Central memory CD8-positive, alpha-beta T cell (primary cell): ENCODE results near the gene CCM2L.

ENCODE experiments used
- ATAC-seq: fragments of 150-1000 bp; cut with Tn5 transposase; replicated peaks from 2 replicates; pipeline ENCODE4 v1.10.0; 2022; ENCODE audit warnings: mild to moderate bottlenecking, moderate FRiP score, moderate number of reproducible peaks; ENCODE audit not compliant: poor library complexity, severe bottlenecking; ENCODE audit errors: extremely low read depth
- DNase-seq, 2 donors: peaks; one replicate each; pipeline ENCODE4 v3.0.0; 2021; ENCODE audit warnings: low spot score in 2 of 2
- H3K27ac Mint-ChIP-seq: one replicate; pipeline ENCODE4 v1.8.0; 2022; ENCODE audit warnings: low read depth, mild to moderate bottlenecking, moderate library complexity, mixed read lengths
- H3K27me3 Mint-ChIP-seq: one replicate; pipeline ENCODE4 v1.8.0; 2022; ENCODE audit warnings: mixed read lengths
- H3K36me3 Mint-ChIP-seq: one replicate; pipeline ENCODE4 v1.8.0; 2022; ENCODE audit warnings: mild to moderate bottlenecking, moderate library complexity, mixed read lengths; ENCODE audit not compliant: insufficient read depth
- H3K4me1 Mint-ChIP-seq: one replicate; pipeline ENCODE4 v1.8.0; 2022; ENCODE audit warnings: mixed read lengths
- H3K4me3 Mint-ChIP-seq: one replicate; pipeline ENCODE4 v1.8.0; 2022; ENCODE audit warnings: mild to moderate bottlenecking, moderate library complexity, mixed read lengths
- H3K9me3 Mint-ChIP-seq: one replicate; pipeline ENCODE4 v1.8.0; 2022; ENCODE audit warnings: mixed read lengths

The CCM2L gene

GRCh38 chr20:31979713-31980426 lies 30.4 kb upstream of the CCM2L start:
- DNase-seq, result no peak
- no peak for ATAC-seq
- no peaks in the 10 kb centered on the region for H3K36me3 Mint-ChIP-seq
- H3K27me3 Mint-ChIP-seq, result peaks cover 73% of the 10 kb centered on the region
- no peak overlapping the region for H3K27ac Mint-ChIP-seq
- H3K4me1 Mint-ChIP-seq, result no peaks in the 10 kb centered on the region
- no peak overlapping the region for H3K4me3 Mint-ChIP-seq
- H3K9me3 Mint-ChIP-seq, result no peaks in the 10 kb centered on the region

- H3K4me1 Mint-ChIP-seq, result no peaks in the 10 kb centered on the region
- H3K27ac Mint-ChIP-seq, result no peak overlapping the region
- ATAC-seq, result no peak
- no peak for DNase-seq
- H3K4me3 Mint-ChIP-seq, result no peak overlapping the region
- H3K36me3 Mint-ChIP-seq, result no peaks in the 10 kb centered on the region
- no peaks in the 10 kb centered on the region for H3K9me3 Mint-ChIP-seq
- H3K27me3 Mint-ChIP-seq, result peaks cover 57% of the 10 kb centered on the region
Observed at GRCh38 chr20:31981784-31982183, 28.5 kb upstream of the CCM2L start.

- Mint-ChIP-seq H3K4me3 (no peak overlapping the region), H3K36me3 (no peaks in the 10 kb centered on the region), H3K27me3 (peaks cover 29% of the 10 kb centered on the region), H3K27ac (no peak overlapping the region), H3K9me3 (no peaks in the 10 kb centered on the region), H3K4me1 (no peaks in the 10 kb centered on the region)
- DNase-seq (no peak), ATAC-seq (no peak)
Observed at GRCh38 chr20:31984981-31985471, 25.2 kb upstream of the CCM2L start.

GRCh38 chr20:31987744-31988143 lies 22.5 kb upstream of the CCM2L start:
- no peaks in the 10 kb centered on the region for H3K36me3 Mint-ChIP-seq
- H3K4me3 Mint-ChIP-seq, result no peak overlapping the region
- H3K4me1 Mint-ChIP-seq, result no peaks in the 10 kb centered on the region
- H3K27me3 Mint-ChIP-seq, result peaks cover 19% of the 10 kb centered on the region
- ATAC-seq, result no peak
- DNase-seq, result no peak
- H3K9me3 Mint-ChIP-seq, result no peaks in the 10 kb centered on the region
- no peak overlapping the region for H3K27ac Mint-ChIP-seq

- H3K9me3 Mint-ChIP-seq, result no peaks in the 10 kb centered on the region
- no peak for ATAC-seq
Observed at GRCh38 chr20:31988430-31989015, 21.7 kb upstream of the CCM2L start.

GRCh38 chr20:31989030-31989645 lies 21.1 kb upstream of the CCM2L start:
- Mint-ChIP-seq H3K36me3 (no peaks in the 10 kb centered on the region), H3K27me3 (peaks cover 24% of the 10 kb centered on the region), H3K27ac (peak overlapping the region; percentile 1), H3K4me3 (no peak overlapping the region), H3K9me3 (no peaks in the 10 kb centered on the region), H3K4me1 (no peaks in the 10 kb centered on the region)
- DNase-seq, result no peak
- no peak for ATAC-seq

More at GRCh38 chr20:31988430-31989015, 21.7 kb upstream of the CCM2L start:
- Mint-ChIP-seq H3K4me1 (no peaks in the 10 kb centered on the region), H3K27me3 (peaks cover 19% of the 10 kb centered on the region), H3K4me3 (no peak overlapping the region), H3K36me3 (no peaks in the 10 kb centered on the region), H3K27ac (peak overlapping the region; percentile 1)
- DNase-seq, result no peak

GRCh38 chr20:31990641-31991338 lies 19.4 kb upstream of the CCM2L start:
- no peak overlapping the region for H3K27ac Mint-ChIP-seq
- no peaks in the 10 kb centered on the region for H3K36me3 Mint-ChIP-seq
- no peak overlapping the region for H3K4me3 Mint-ChIP-seq
- no peak for DNase-seq
- no peaks in the 10 kb centered on the region for H3K4me1 Mint-ChIP-seq
- no peak for ATAC-seq
- H3K9me3 Mint-ChIP-seq, result no peaks in the 10 kb centered on the region
- peaks cover 34% of the 10 kb centered on the region for H3K27me3 Mint-ChIP-seq

- H3K36me3 Mint-ChIP-seq, result no peaks in the 10 kb centered on the region
- no peaks in the 10 kb centered on the region for H3K4me1 Mint-ChIP-seq
- no peak overlapping the region for H3K27ac Mint-ChIP-seq
- H3K27me3 Mint-ChIP-seq, result peaks cover 39% of the 10 kb centered on the region
- no peak for DNase-seq
- ATAC-seq, result no peak
- H3K4me3 Mint-ChIP-seq, result no peak overlapping the region
- no peaks in the 10 kb centered on the region for H3K9me3 Mint-ChIP-seq
Observed at GRCh38 chr20:31991339-31991705, 18.9 kb upstream of the CCM2L start.

- ATAC-seq (no peak), DNase-seq (no peak)
- Mint-ChIP-seq H3K9me3 (no peaks in the 10 kb centered on the region), H3K36me3 (no peaks in the 10 kb centered on the region), H3K27ac (no peak overlapping the region), H3K4me1 (no peaks in the 10 kb centered on the region), H3K4me3 (no peak overlapping the region), H3K27me3 (peaks cover 47% of the 10 kb centered on the region)
Observed at GRCh38 chr20:31992086-31992485, 18.2 kb upstream of the CCM2L start.

DNA sequence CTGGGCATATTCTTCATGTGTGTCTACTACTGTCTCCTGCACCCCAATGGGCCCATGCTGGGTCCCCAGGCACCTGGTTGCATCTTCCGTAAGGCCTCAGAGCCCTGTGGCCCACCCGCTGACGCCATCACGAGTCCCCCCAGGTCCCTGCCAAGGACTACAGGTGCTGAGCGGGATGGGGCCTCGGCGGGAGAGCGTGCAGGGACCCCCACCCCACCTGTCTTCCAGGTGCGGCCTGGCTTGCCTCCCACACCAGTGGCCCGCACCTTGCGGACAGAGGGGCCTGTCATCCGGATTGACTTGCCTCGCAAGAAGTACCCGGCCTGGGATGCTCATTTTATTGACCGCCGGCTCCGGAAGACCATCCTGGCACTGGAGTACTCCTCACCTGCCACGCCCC lies 13.2 kb upstream of the CCM2L start:
- Mint-ChIP-seq H3K27me3 (peaks cover 61% of the 10 kb centered on the region), H3K36me3 (no peaks in the 10 kb centered on the region), H3K4me3 (no peak overlapping the region), H3K9me3 (no peaks in the 10 kb centered on the region), H3K4me1 (no peaks in the 10 kb centered on the region), H3K27ac (no peak overlapping the region)
- no peak for DNase-seq
- no peak for ATAC-seq

DNA sequence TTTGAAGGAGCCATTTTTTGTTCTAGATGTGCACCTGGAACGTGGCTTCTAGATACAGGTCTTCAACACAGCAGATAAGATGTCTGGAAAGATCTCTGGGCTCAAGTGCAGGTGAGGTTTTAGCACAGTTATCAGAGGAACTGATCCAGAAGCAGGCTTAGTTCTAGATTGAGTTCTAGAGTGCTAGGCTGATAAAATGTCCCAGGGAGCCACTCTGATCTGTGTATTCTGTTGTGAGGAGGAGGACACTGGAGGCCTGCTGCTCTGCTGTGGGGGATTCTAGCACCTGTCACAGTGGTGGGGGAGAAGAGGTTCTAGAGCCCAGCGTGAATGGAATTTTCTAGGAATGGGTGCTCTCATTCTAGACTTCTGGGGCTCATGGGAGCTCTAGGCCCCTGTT lies 12.0 kb upstream of the CCM2L start:
- Mint-ChIP-seq H3K4me3 (no peak overlapping the region), H3K36me3 (no peaks in the 10 kb centered on the region), H3K27ac (no peak overlapping the region), H3K27me3 (peaks cover 48% of the 10 kb centered on the region), H3K4me1 (no peaks in the 10 kb centered on the region), H3K9me3 (no peaks in the 10 kb centered on the region)
- ATAC-seq, result no peak
- DNase-seq, result no peak

- Mint-ChIP-seq H3K27ac (no peak overlapping the region), H3K36me3 (no peaks in the 10 kb centered on the region), H3K4me3 (no peak overlapping the region), H3K4me1 (peaks cover 6% of the 10 kb centered on the region), H3K27me3 (peaks cover 16% of the 10 kb centered on the region), H3K9me3 (no peaks in the 10 kb centered on the region)
- DNase-seq, result no peak
- no peak for ATAC-seq
Observed at GRCh38 chr20:32003325-32003724, 6.9 kb upstream of the CCM2L start.
